HG03097 (cell line): ENCODE results near the gene PRXL2A.
"Not testable (repeated sequence)": the region's sequence is repeated elsewhere in the genome, so short reads cannot be mapped to it uniquely, and the experiment has no call there.

Experiments
- ATAC-seq: cut with Tn5 transposase; IDR thresholded peaks from one replicate; pipeline ENCODE4 v1.9.1; 2021; ENCODE audit not compliant: unreplicated experiment, low FRiP score

The PRXL2A gene

GRCh38 chr10:80408242-80409101 lies at the start of gene PRXL2A:
Gene PRXL2A (plus strand): TSS chr10:80408551. CDS start chr10:80420468, 11,917 bp downstream.
- ATAC-seq = peak; percentile 80

GRCh38 chr10:80358925-80359324 lies 49.4 kb upstream of the PRXL2A start:
- not testable (repeated sequence) for ATAC-seq

GRCh38 chr10:80359644-80360043 lies 48.7 kb upstream of the PRXL2A start:
- ATAC-seq = no peak

GRCh38 chr10:80365510-80365909 lies 42.8 kb upstream of the PRXL2A start:
- no peak for ATAC-seq

- no peak for ATAC-seq
These were observed 36.9 kb upstream of the PRXL2A start for GRCh38 chr10:80371467-80371866.

- no peak for ATAC-seq
These were observed 35.7 kb upstream of the PRXL2A start for GRCh38 chr10:80372675-80373074.

- no peak for ATAC-seq
These were observed 34.8 kb upstream of the PRXL2A start for GRCh38 chr10:80373502-80373901.

GRCh38 chr10:80379701-80380100 lies 28.6 kb upstream of the PRXL2A start:
- ATAC-seq = no peak

GRCh38 chr10:80380185-80380584 lies 28.2 kb upstream of the PRXL2A start:
- no peak for ATAC-seq

GRCh38 chr10:80382989-80383388 lies 25.4 kb upstream of the PRXL2A start:
- ATAC-seq = no peak

- ATAC-seq = no peak
These were observed 17.6 kb upstream of the PRXL2A start for GRCh38 chr10:80390740-80391139.

- ATAC-seq = no peak
These were observed 16.1 kb upstream of the PRXL2A start for GRCh38 chr10:80392250-80392649.

- no peak for ATAC-seq
These were observed 13.9 kb upstream of the PRXL2A start for GRCh38 chr10:80394358-80394916.

GRCh38 chr10:80397014-80397413 lies 11.3 kb upstream of the PRXL2A start:
- no peak for ATAC-seq

- no peak for ATAC-seq
These were observed 8.1 kb upstream of the PRXL2A start for GRCh38 chr10:80400136-80400804.

- ATAC-seq = no peak
These were observed 3.3 kb upstream of the PRXL2A start for GRCh38 chr10:80405035-80405434.

- ATAC-seq = no peak
These were observed 2.7 kb upstream of the PRXL2A start for GRCh38 chr10:80405626-80406025.

- no peak for ATAC-seq
These were observed 2.1 kb upstream of the PRXL2A start for GRCh38 chr10:80406204-80406603.

GRCh38 chr10:80407812-80408241 lies 524 bp upstream of the PRXL2A start:
- ATAC-seq = no peak

- ATAC-seq = no peak
These were observed 770 bp downstream of the PRXL2A start for GRCh38 chr10:80409121-80409520.

GRCh38 chr10:80410122-80410521 lies 1.8 kb downstream of the PRXL2A start:
- ATAC-seq = no peak
